MCF 10A (cell line): ENCODE data around the gene AGAP1. TPM values are rescaled to one million over a fixed set of nuclear protein-coding genes. Genes with fewer than 3 reads are reported as not detected.

Experiments
- BruUV-seq: library from RNA; stranded (reverse); fragments of 400-500 nt; replicated peaks from 2 replicates; lab custom pipeline; 2021; lab: Mats Ljungman, UMichigan
- CTCF ChIA-PET: fragments of 300-600 bp; sonication (Branson Sonifier 250); formaldehyde crosslinking; extraction: SDS; loops from one replicate; lab custom pipeline; 2021; ENCODE audit warnings: antibody characterized with exemption, inconsistent platforms; lab: Yijun Ruan, JAX
- POLR2A ChIA-PET: fragments of 300-600, 350-650 bp; sonication (Branson Sonifier 250); formaldehyde crosslinking; extraction: SDS; loops from one replicate; lab custom pipeline; 2020; ENCODE audit warnings: antibody characterized with exemption, inconsistent platforms; lab: Yijun Ruan, JAX
- DNase-seq: peaks from one replicate; pipeline ENCODE4 v3.0.0-alpha.2; 2018; ENCODE audit not compliant: unreplicated experiment
- H3K27ac Mint-ChIP-seq: one replicate; pipeline ENCODE4 v1.8.0; 2022; ENCODE audit warnings: mild to moderate bottlenecking, low read depth, mixed read lengths; ENCODE audit not compliant: unreplicated experiment
- H3K27me3 Mint-ChIP-seq: one replicate; pipeline ENCODE4 v1.8.0; 2022; ENCODE audit warnings: mixed read lengths; ENCODE audit not compliant: insufficient read depth, unreplicated experiment
- H3K36me3 Mint-ChIP-seq: one replicate; pipeline ENCODE4 v1.8.0; 2022; ENCODE audit warnings: mild to moderate bottlenecking, moderate library complexity, mixed read lengths; ENCODE audit not compliant: insufficient read depth, unreplicated experiment
- H3K4me1 Mint-ChIP-seq: one replicate; pipeline ENCODE4 v1.8.0; 2022; ENCODE audit warnings: mixed read lengths; ENCODE audit not compliant: insufficient read depth, unreplicated experiment
- H3K4me3 Mint-ChIP-seq: one replicate; pipeline ENCODE4 v1.8.0; 2022; ENCODE audit warnings: mild to moderate bottlenecking, moderate library complexity, mixed read lengths; ENCODE audit not compliant: unreplicated experiment
- H3K9me3 Mint-ChIP-seq: one replicate; pipeline ENCODE4 v1.8.0; 2022; ENCODE audit warnings: mixed read lengths; ENCODE audit not compliant: unreplicated experiment
- intact Hi-C: fragments of 100-400 bp; cut with micrococcal nuclease; formaldehyde crosslinking; loops from 2 replicates; pipeline ENCODE4 v1.14.1; 2022
- total RNA-seq: library from RNA; stranded (reverse); gene quantifications from 2 replicates; pipeline ENCODE4 v1.2.3, GENCODE V29; 2022
- TF ChIP-seq, protein P1 (sequence below): fragments of 200-600 bp; IDR thresholded peaks from one replicate; pipeline ENCODE4 v1.8.0; 2022; ENCODE audit warnings: antibody characterized with exemption, mild to moderate bottlenecking; ENCODE audit not compliant: unreplicated experiment

Gene AGAP1
- total RNA-seq, 1 experiment from 2014 or later, result 41.3 TPM

DNA sequence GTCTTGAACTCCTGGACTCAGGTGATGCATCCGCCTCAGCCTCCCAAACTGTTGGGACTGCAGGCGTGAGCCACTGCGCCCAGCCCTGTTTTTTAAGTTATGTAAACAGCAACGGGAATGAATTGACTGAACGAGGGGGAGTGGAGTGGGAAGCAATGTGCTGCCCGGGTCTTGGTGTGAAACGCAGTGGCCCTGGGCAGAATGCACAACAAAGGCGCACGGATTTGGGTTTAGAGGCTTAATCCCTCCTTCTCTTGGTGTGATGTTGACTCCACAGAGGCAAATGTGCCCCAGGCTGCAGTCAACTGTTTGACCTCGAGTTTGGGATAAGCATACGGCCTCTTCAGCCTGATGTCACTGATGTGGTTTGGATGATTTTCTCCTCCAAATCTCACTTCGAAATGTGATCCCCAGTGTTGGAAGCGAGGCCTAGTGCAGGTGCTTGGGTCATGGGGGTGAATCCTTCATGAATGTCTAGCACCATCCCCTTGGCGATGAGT is 97.4 kb downstream of the AGAP1 start:
- CTCF ChIA-PET, result interaction anchor here (0.6 to 13.3 kb wide), 3 partner anchors 104 to 456 kb away, joined by 3 to 240 read pairs (median 185); no protein-coding TSS in a partner anchor
- no TSS peak for BruUV-seq
- peaks cover 16% of the 10 kb centered on the region for H3K4me1 Mint-ChIP-seq
- no peak overlapping the region for H3K4me3 Mint-ChIP-seq
- H3K36me3 Mint-ChIP-seq, result peaks cover 16% of the 10 kb centered on the region
- DNase-seq, result no peak
- POLR2A ChIA-PET, result interaction anchor here (1.2 kb wide), 1 partner anchor 93 kb away, joined by 4 read pairs; no protein-coding TSS in a partner anchor
- intact Hi-C loops, result loop anchor here (5.0 kb wide), 1 partner anchor 469 kb away; no protein-coding TSS in a partner anchor
- no peaks in the 10 kb centered on the region for H3K27me3 Mint-ChIP-seq
- H3K9me3 Mint-ChIP-seq, result no peaks in the 10 kb centered on the region
- H3K27ac Mint-ChIP-seq, result no peak overlapping the region
- TF ChIP-seq, protein P1, sequence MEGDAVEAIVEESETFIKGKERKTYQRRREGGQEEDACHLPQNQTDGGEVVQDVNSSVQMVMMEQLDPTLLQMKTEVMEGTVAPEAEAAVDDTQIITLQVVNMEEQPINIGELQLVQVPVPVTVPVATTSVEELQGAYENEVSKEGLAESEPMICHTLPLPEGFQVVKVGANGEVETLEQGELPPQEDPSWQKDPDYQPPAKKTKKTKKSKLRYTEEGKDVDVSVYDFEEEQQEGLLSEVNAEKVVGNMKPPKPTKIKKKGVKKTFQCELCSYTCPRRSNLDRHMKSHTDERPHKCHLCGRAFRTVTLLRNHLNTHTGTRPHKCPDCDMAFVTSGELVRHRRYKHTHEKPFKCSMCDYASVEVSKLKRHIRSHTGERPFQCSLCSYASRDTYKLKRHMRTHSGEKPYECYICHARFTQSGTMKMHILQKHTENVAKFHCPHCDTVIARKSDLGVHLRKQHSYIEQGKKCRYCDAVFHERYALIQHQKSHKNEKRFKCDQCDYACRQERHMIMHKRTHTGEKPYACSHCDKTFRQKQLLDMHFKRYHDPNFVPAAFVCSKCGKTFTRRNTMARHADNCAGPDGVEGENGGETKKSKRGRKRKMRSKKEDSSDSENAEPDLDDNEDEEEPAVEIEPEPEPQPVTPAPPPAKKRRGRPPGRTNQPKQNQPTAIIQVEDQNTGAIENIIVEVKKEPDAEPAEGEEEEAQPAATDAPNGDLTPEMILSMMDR, result no peak

DNA sequence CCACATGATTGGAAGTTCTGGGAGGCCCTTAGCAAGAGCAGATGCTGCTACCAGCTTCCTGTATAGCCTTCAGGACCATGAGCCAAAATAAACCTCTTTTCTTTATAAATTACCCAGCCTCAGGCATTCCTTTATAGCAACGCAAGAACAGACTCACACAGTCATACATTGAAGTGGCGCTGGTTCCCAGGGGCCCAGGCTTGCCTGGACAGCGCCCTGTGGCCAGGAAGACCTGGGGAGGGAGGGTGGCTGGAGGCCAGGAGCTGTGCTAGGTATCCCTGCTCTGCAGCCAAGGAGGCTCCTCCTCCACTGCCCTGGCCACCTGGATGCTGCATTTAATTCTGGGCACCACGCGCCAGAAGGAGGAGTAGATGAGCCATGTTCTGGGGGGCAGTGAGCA is 98.1 kb downstream of the AGAP1 start:
- CTCF ChIA-PET, result interaction anchor here (1.0 to 13.3 kb wide), 6 partner anchors 145 to 456 kb away, joined by 3 to 240 read pairs (median 4); no protein-coding TSS in a partner anchor
- H3K9me3 Mint-ChIP-seq, result no peaks in the 10 kb centered on the region
- intact Hi-C loops, result loop anchor here (5.0 kb wide), 1 partner anchor 470 kb away; no protein-coding TSS in a partner anchor
- H3K4me3 Mint-ChIP-seq, result no peak overlapping the region
- H3K27ac Mint-ChIP-seq, result no peak overlapping the region
- POLR2A ChIA-PET, result interaction anchor here (0.6 to 2.6 kb wide), 4 partner anchors 23 to 455 kb away, joined by 3 to 15 read pairs (median 4); no protein-coding TSS in a partner anchor
- peaks cover 16% of the 10 kb centered on the region for H3K4me1 Mint-ChIP-seq
- no peaks in the 10 kb centered on the region for H3K27me3 Mint-ChIP-seq
- H3K36me3 Mint-ChIP-seq, result peaks cover 16% of the 10 kb centered on the region
- DNase-seq, result peak; percentile 95
- no TSS peak for BruUV-seq
- TF ChIP-seq, protein P1, result no peak

DNA sequence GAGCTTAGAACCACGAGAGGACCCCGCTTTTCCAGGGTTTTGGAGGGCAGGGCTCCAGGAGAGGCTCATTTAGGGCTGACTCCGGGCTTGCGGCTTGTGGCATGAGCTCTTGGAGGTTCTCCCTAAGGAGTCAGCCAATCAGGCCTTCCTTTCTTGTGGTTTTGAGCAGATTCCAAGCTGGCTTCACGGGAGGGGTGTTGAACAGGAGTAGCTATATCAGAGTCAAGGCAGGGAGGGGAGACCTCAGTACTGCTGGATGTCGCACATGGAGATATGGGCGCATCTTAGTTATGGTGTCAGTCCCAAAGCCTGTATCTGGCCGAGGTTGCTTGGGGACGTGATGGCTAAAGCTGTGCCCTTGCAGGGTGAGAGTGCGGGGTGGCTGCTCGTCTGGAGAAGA is 98.6 kb downstream of the AGAP1 start:
- no peaks in the 10 kb centered on the region for H3K27me3 Mint-ChIP-seq
- ChIA-PET CTCF (interaction anchor here (0.5 to 13.3 kb wide), 15 partner anchors 8 to 602 kb away, joined by 3 to 240 read pairs (median 4); no protein-coding TSS in a partner anchor), POLR2A (interaction anchor here (0.6 to 2.6 kb wide), 5 partner anchors 24 to 455 kb away, joined by 3 to 15 read pairs (median 3); no protein-coding TSS in a partner anchor)
- no TSS peak for BruUV-seq
- peaks cover 16% of the 10 kb centered on the region for H3K36me3 Mint-ChIP-seq
- no peak overlapping the region for H3K27ac Mint-ChIP-seq
- TF ChIP-seq, protein P1, result no peak
- H3K4me3 Mint-ChIP-seq, result no peak overlapping the region
- peaks cover 16% of the 10 kb centered on the region for H3K4me1 Mint-ChIP-seq
- intact Hi-C loops, result loop anchor here (5.0 kb wide), 1 partner anchor 470 kb away; no protein-coding TSS in a partner anchor
- peak; percentile 18 for DNase-seq
- H3K9me3 Mint-ChIP-seq, result no peaks in the 10 kb centered on the region

DNA sequence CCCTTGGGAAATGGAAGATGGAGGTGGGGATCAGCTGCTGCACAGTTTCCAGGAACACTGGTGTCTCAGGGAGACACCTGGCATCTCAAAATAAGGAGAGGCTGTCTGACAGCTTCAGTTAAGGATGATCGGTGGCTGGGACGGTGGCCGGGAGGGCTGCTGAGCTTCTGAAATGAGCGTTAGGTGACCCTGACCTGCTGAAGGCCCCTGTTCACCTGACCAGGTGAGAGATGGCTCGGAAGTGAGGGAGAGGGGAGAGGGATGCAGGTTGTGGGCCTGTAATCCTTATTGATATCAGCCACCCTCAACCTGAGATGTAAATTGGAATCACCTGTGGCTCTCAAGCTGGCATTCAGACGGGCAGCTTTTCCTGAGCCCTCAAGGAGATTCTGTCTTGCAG is 99.0 kb downstream of the AGAP1 start:
- ChIA-PET CTCF (interaction anchor here (0.5 to 13.3 kb wide), 22 partner anchors 8 to 602 kb away, joined by 3 to 240 read pairs (median 4); no protein-coding TSS in a partner anchor), POLR2A (interaction anchor here (0.6 to 5.0 kb wide), 4 partner anchors 153 to 456 kb away, joined by 3 to 36 read pairs (median 9); no protein-coding TSS in a partner anchor)
- Mint-ChIP-seq H3K36me3 (peaks cover 16% of the 10 kb centered on the region), H3K27ac (no peak overlapping the region), H3K27me3 (no peaks in the 10 kb centered on the region), H3K4me3 (no peak overlapping the region), H3K9me3 (no peaks in the 10 kb centered on the region), H3K4me1 (peaks cover 16% of the 10 kb centered on the region)
- TF ChIP-seq, protein P1, result no peak
- intact Hi-C loops, result loop anchor here (5.0 kb wide), 1 partner anchor 471 kb away; no protein-coding TSS in a partner anchor
- no peak for DNase-seq
- BruUV-seq, result no TSS peak
